ENCODE measurements around the gene TBC1D21.

The TBC1D21 gene

GRCh38 chr15:73923488-73924164 is 50.3 kb downstream of the TBC1D21 start:
- H3K9me3 ChIP-seq (ENCODE audit: low read length): no peaks in the 10 kb centered on the region
- H3K4me3 ChIP-seq (ENCODE audit: low read depth, low read length, poor library complexity, severe bottlenecking): no peak overlapping the region
- H2AFZ ChIP-seq (ENCODE audit: low read length): no peak overlapping the region
- TF ChIP-seq CTCF (IDR thresholded peaks at IDR 0.05; ENCODE audit: low read length) (no peak), EZH2 (IDR thresholded peaks at IDR 0.05; ENCODE audit: borderline replicate concordance, low read length) (no peak)
- no peaks in the 10 kb centered on the region for H3K36me3 ChIP-seq (ENCODE audit: insufficient read depth, low read length)
- no peaks in the 10 kb centered on the region for H3K79me2 ChIP-seq (ENCODE audit: insufficient read depth, low read length)
- H3F3A ChIP-seq (ENCODE audit: insufficient read depth, low read length): no peaks in the 10 kb centered on the region
- H4K20me1 ChIP-seq (ENCODE audit: insufficient read depth, low read length): no peaks in the 10 kb centered on the region
- H3K9me2 ChIP-seq (ENCODE audit: low read depth, low read length): no peaks in the 10 kb centered on the region
- H3K27ac ChIP-seq (ENCODE audit: low read depth, low read length, poor library complexity, severe bottlenecking): no peak overlapping the region
- no peaks in the 10 kb centered on the region for H3K4me1 ChIP-seq (ENCODE audit: insufficient read depth, low read length, severe bottlenecking)
- no peak overlapping the region for H3K4me2 ChIP-seq (ENCODE audit: low read length)
- 0 out of 2 replicates have a peak, but pooled peaks cover 3% of the 10 kb centered on the region for H3K27me3 ChIP-seq (ENCODE audit: insufficient read depth, low read length)
- H3K9ac ChIP-seq (ENCODE audit: low read length): no peak overlapping the region

- Histone ChIP-seq H3K4me3 (ENCODE audit: low read depth, low read length, poor library complexity, severe bottlenecking) (no peak overlapping the region), H3F3A (ENCODE audit: insufficient read depth, low read length) (no peaks in the 10 kb centered on the region), H3K4me2 (ENCODE audit: low read length) (no peak overlapping the region), H3K79me2 (ENCODE audit: insufficient read depth, low read length) (no peaks in the 10 kb centered on the region), H3K9ac (ENCODE audit: low read length) (no peak overlapping the region), H3K9me3 (ENCODE audit: low read length) (no peaks in the 10 kb centered on the region), H2AFZ (ENCODE audit: low read length) (no peak overlapping the region), H3K27ac (ENCODE audit: low read depth, low read length, poor library complexity, severe bottlenecking) (no peak overlapping the region), H4K20me1 (ENCODE audit: insufficient read depth, low read length) (no peaks in the 10 kb centered on the region), H3K27me3 (ENCODE audit: insufficient read depth, low read length) (0 out of 2 replicates have a peak, but pooled peaks cover 3% of the 10 kb centered on the region), H3K9me2 (ENCODE audit: low read depth, low read length) (no peaks in the 10 kb centered on the region), H3K36me3 (ENCODE audit: insufficient read depth, low read length) (no peaks in the 10 kb centered on the region), H3K4me1 (ENCODE audit: insufficient read depth, low read length, severe bottlenecking) (no peaks in the 10 kb centered on the region)
- TF ChIP-seq CTCF (IDR thresholded peaks at IDR 0.05; ENCODE audit: low read length) (no peak), EZH2 (IDR thresholded peaks at IDR 0.05; ENCODE audit: borderline replicate concordance, low read length) (no peak)
Measured at GRCh38 chr15:73924171-73924921, 51.0 kb downstream of the TBC1D21 start.

DNA sequence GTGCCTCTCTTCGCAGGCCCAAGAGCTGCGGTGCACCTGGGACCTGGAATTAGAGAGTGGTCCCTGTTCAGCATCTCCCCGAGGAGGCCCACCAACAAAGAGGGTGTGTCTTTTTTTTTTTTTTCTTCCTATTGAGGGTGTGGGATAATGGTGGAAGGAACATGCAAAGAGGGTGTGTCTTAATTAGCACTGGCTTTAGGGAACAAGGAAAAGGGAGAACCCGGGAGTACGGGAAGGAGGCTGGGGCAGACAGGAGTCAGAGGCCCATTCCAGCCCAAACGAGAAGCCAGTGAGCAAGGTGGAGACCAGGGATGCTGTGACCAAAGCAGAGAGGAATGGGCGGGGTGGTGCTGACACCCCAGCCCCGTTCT is 52.5 kb downstream of the TBC1D21 start:
- Histone ChIP-seq H3K79me2 (ENCODE audit: insufficient read depth, low read length) (no peaks in the 10 kb centered on the region), H3K9ac (ENCODE audit: low read length) (no peak overlapping the region), H3K9me3 (ENCODE audit: low read length) (no peaks in the 10 kb centered on the region), H3F3A (ENCODE audit: insufficient read depth, low read length) (no peaks in the 10 kb centered on the region), H3K4me2 (ENCODE audit: low read length) (no peak overlapping the region), H3K4me3 (ENCODE audit: low read depth, low read length, poor library complexity, severe bottlenecking) (no peak overlapping the region), H4K20me1 (ENCODE audit: insufficient read depth, low read length) (no peaks in the 10 kb centered on the region), H3K36me3 (ENCODE audit: insufficient read depth, low read length) (no peaks in the 10 kb centered on the region), H3K27me3 (ENCODE audit: insufficient read depth, low read length) (0 out of 2 replicates have a peak, but pooled peaks cover 3% of the 10 kb centered on the region), H2AFZ (ENCODE audit: low read length) (no peak overlapping the region), H3K9me2 (ENCODE audit: low read depth, low read length) (no peaks in the 10 kb centered on the region), H3K27ac (ENCODE audit: low read depth, low read length, poor library complexity, severe bottlenecking) (no peak overlapping the region), H3K4me1 (ENCODE audit: insufficient read depth, low read length, severe bottlenecking) (no peaks in the 10 kb centered on the region)
- no peak for TF ChIP-seq CTCF (IDR thresholded peaks at IDR 0.05; ENCODE audit: low read length)

Measured in OCI-LY1 (cell line).